Stimulated activated CD4-positive, alpha-beta T cell treated with anti-CD3 and anti-CD28 coated beads, Interleukin-2, amount 100 ng/mL, for 4 hours (primary cell): ENCODE results near the gene SLC9A4.

Experiments used
- DNase-seq: peaks from one replicate; pipeline ENCODE4 v3.0.0-alpha.2; 2020; ENCODE audit warnings: low read depth

SLC9A4 gene

GRCh38 chr2:102453501-102453900 is 19.5 kb upstream of the SLC9A4 start:
- DNase-seq, result no peak

GRCh38 chr2:102455061-102455670 is 17.9 kb upstream of the SLC9A4 start:
- no peak for DNase-seq

GRCh38 chr2:102460467-102460866 is 12.6 kb upstream of the SLC9A4 start:
- no peak for DNase-seq

- DNase-seq, result no peak
Measured at GRCh38 chr2:102461188-102461587, 11.8 kb upstream of the SLC9A4 start.

- DNase-seq, result no peak
Measured at GRCh38 chr2:102463160-102463559, 9.9 kb upstream of the SLC9A4 start.

- DNase-seq, result no peak
Measured at GRCh38 chr2:102470168-102470567, 2.9 kb upstream of the SLC9A4 start.

GRCh38 chr2:102473631-102474030 is 605 bp downstream of the SLC9A4 start:
- DNase-seq, result no peak

- DNase-seq, result no peak
Measured at GRCh38 chr2:102474785-102475184, 1.8 kb downstream of the SLC9A4 start.

GRCh38 chr2:102478686-102479470 is 5.9 kb downstream of the SLC9A4 start:
- no peak for DNase-seq

- DNase-seq, result no peak
Measured at GRCh38 chr2:102480285-102481195, 7.5 kb downstream of the SLC9A4 start.

- no peak for DNase-seq
Measured at GRCh38 chr2:102481931-102482330, 8.9 kb downstream of the SLC9A4 start.

- DNase-seq, result no peak
Measured at GRCh38 chr2:102483086-102483485, 10.1 kb downstream of the SLC9A4 start.

- no peak for DNase-seq
Measured at GRCh38 chr2:102484310-102485061, 11.5 kb downstream of the SLC9A4 start.

GRCh38 chr2:102485147-102485785 is 12.2 kb downstream of the SLC9A4 start:
- no peak for DNase-seq

GRCh38 chr2:102486941-102487702 is 14.1 kb downstream of the SLC9A4 start:
- no peak for DNase-seq

- no peak for DNase-seq
Measured at GRCh38 chr2:102487761-102488462, 14.9 kb downstream of the SLC9A4 start.

- no peak for DNase-seq
Measured at GRCh38 chr2:102489646-102490045, 16.6 kb downstream of the SLC9A4 start.

- DNase-seq, result no peak
Measured at GRCh38 chr2:102492006-102492405, 19.0 kb downstream of the SLC9A4 start.

- DNase-seq, result no peak
Measured at GRCh38 chr2:102494570-102494969, 21.5 kb downstream of the SLC9A4 start.

GRCh38 chr2:102498414-102498813 is 25.4 kb downstream of the SLC9A4 start:
- DNase-seq, result no peak
